H4 (cell line): ENCODE data around the gene SLC6A13. TPM values are rescaled to one million over a fixed set of nuclear protein-coding genes. Genes with fewer than 3 reads are reported as not detected.
A peak's percentile ranks its signal among the peaks of the same experiment; 100 is the strongest.
"Not testable (repeated sequence)": the region's sequence is repeated elsewhere in the genome, so short reads cannot be mapped to it uniquely, and the experiment has no call there.

Source experiments
- DNase-seq: peaks from one replicate; pipeline ENCODE4 v3.0.0-alpha.2; 2015; ENCODE audit warnings: low spot score
- total RNA-seq: library from RNA; depleted of rRNA; stranded (reverse); fragments of >200 nt; shearing (Covaris generic); gene quantifications from 2 replicates; pipeline ENCODE4 v1.2.3, GENCODE V29; 2014

The SLC6A13 gene
- total RNA-seq, 1 experiment from 2014 or later: 0.27 TPM

DNA sequence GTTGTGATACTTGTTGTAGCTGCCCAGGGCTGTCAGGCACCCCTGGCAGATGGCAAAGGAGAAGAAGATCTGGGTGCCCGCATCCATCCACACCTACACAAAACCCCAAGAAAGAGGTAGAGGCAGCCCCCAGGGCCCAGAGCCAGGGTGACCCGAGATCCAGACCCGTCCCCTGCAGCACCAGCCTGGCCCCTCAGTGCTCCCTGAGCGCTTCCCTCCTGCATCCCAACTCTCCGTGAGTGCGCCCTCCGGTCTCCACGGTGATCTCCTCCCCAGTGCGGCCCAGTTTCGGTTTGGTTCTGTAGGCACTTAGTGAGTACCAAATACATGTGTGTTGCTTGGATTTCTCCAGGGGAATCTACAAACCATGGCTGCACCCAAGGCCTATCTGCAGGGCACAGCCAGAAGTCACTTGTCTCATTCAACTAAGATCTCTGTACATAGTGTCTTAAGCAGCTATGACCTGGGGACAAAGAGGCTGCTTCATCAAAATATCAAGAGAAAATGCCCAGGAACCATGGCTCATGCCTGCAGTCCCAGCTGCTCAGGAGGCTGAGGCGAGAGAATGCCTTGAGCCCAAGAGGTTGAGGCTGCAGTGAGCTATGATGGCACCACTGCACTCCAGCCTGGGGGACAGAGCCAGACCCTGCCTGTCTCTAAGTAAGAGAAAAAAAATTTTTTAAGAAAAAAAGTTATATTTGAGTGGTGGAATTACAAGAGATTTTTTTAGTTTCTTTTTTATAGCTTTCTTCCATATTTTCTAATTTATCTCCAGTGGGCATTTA, 64.5 kb downstream of the SLC6A13 start:
- no peak for DNase-seq

- DNase-seq: no peak
Measured at GRCh38 chr12:197347-197746, 65.3 kb downstream of the SLC6A13 start.

GRCh38 chr12:196436-196835, 66.2 kb downstream of the SLC6A13 start:
- no peak for DNase-seq

DNA sequence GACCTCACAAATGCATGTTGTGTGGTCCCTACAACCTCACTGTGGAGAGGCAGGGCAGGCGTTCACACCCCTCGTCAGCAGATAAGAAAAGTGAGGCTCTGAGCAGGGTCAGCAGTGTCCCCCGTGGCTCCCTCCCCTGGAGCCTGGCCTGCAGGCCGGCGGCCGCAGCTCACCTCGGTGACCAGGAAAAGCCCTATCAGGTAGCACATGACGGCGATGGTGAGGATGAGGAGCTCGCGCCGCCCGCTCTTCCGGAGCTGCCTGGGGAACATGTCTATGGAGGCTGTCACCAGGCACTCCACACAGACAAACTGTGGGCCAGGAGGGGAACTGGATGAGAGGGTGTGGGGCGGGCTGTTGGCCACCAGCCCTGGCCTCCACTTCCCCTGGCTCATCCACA, 66.7 kb downstream of the SLC6A13 start:
- DNase-seq: no peak

DNA sequence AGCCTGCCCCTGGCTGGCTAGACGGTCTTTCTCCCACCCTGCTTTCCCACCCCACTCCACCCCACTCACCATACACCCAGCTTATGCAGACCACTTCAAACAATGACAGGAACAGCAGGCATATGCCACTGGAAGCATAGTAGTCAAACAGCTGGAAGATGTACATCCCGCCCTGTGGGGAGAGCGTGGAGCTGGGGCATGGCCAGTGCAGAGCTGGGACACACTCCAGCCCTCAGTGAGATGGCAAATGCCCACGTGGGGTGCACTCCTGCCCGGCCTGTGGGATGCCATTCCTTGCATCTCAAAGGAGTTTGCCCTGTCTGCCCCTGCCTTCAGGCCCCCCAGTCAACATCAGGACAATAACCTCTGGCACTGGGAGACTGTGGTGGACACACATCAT, 67.5 kb downstream of the SLC6A13 start:
- DNase-seq: no peak

DNA sequence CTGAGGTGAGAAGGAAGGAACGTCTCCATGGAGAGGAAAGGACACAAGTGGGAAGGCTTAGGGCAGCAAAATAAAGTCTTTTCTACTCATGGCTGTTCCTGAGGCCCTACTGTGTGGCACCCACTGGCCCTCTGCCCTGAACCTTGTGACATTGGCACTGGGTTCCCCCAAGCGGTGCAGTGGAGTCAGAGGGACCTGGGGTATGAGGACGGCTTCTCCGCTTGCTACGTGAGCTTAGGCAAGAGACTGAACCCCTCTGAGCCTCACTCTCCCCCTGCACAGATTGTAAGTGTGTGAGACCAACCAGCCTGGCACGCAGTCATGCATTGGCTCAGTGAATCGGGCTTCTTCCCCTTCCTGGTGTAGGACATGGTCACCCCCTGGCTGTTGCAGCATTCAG, 68.4 kb downstream of the SLC6A13 start:
- no peak for DNase-seq

- DNase-seq: no peak
Measured at GRCh38 chr12:193261-193660, 69.4 kb downstream of the SLC6A13 start.

- DNase-seq: no peak
Measured at GRCh38 chr12:191541-191940, 71.1 kb downstream of the SLC6A13 start.

GRCh38 chr12:190881-191280, 71.8 kb downstream of the SLC6A13 start:
- no peak for DNase-seq

DNA sequence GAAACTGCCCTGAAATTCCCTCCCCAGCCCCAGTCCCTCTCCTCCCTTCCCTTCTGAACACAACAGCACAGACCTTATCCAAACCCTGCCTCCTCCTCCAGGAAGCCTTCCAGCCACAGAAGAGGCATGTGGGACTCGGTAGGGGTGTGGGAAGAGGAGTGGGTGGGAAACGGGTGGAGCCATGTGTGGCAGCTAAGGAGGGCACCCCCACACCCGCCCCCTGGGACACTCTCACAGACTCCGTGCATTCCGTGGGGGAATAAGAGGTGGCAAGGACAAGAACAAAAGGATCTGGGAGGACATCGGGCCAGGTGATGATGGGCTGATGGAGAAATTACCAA, 73.0 kb downstream of the SLC6A13 start:
- DNase-seq: no peak

- peak; percentile 45 for DNase-seq
Measured at GRCh38 chr12:188910-189621, 73.6 kb downstream of the SLC6A13 start.

- DNase-seq: not testable (repeated sequence)
Measured at GRCh38 chr12:187986-188909, 74.4 kb downstream of the SLC6A13 start.

GRCh38 chr12:186006-186625, 76.5 kb downstream of the SLC6A13 start:
- no peak for DNase-seq

- no peak for DNase-seq
Measured at GRCh38 chr12:185576-185955, 77.1 kb downstream of the SLC6A13 start.

- no peak for DNase-seq
Measured at GRCh38 chr12:184811-185575, 77.6 kb downstream of the SLC6A13 start.

- DNase-seq: peak; percentile 45
Measured at GRCh38 chr12:182381-182892, 80.2 kb downstream of the SLC6A13 start.

DNA sequence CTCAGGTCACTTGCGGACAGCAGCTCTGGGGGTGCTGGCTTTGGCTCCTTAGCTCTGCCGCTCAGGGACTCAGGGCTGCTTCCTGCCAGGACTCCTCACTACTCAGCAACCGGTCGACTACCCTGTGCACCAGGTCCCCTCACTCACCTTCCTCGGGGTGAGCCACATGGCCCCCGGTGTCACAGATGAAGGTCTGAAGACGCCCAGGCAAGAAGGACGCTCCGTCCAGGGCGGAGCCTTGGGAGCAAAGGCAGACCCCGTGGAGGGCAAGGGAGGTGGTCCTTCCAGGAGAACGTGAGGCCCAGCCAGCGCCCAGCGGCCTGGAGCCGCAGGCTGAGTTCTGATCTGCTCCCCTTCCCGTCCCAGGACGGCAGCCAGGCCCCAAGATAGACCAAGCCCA, 80.7 kb downstream of the SLC6A13 start:
- no peak for DNase-seq

GRCh38 chr12:180445-180844, 82.2 kb downstream of the SLC6A13 start:
- DNase-seq: no peak

DNA sequence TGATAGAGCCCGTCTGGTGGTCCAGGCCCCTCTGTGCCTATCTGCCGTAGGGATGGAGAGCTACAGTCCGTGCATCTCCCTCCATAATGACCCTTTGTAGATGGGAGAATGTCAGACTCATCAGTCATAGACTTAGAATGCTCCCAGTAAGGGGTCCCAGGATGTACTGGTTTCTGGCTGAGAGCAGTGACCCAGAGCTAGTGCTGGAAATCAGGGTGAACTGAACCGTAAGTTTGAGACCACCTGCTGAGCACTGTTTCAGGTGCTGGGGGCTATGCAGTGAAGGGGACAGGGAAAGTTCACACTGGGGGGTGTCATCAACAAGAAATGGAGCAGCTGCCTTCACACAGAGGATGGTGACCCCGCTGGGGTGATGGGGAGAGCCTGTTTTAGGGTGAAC, 82.8 kb downstream of the SLC6A13 start:
- no peak for DNase-seq

DNA sequence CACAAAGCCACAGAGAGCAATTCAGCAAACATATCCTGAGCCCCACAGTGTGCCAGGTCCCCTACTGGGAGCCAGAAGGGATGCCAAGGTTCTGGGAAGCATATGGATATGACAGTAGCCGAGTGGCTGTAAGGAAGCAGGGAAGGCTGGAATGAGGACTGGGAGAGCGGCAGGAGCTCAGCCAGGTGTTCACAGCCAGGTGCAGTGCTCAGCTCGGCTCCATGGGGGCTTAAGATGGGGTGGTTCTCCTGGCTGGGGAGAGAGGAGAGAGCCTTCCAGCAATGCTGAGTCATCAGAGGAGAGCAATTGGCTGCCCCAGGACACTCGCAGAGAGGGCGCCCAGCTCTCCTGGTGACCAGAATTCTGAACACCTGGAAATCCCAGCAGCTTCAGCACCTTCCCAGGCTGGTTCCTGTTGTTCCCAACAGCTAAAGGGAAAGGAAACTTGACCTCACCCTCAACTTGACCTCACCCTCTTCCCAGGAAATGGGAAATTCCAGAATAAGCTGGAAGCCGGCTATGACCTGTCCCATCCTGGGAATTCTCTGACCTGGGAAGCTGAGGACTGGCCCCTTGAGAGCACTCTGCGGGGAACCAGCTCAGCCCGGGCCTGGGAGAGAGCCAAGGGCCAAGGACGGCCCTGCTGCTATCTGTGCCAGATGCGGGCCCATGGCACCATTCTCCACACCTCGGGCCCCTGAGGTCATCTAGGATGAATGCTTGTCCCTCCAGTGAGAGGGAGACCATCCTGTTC, 83.3 kb downstream of the SLC6A13 start:
- no peak for DNase-seq

DNA sequence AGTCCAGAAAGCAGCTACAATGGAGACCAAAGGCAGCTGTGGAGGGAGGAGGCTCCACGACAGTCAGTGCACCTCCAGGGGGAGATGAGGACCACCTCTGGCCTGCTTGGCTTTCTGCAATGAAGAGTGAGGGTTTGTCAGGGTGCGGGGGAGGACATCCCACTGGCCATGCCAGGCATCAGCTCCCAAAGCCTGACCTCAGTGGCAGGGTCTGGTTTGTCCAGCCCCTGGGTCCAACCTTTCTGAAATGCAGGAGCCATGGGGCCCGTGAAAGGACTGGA, 83.9 kb downstream of the SLC6A13 start:
- no peak for DNase-seq
